ENCODE results near the gene NRROS.
"Not testable (repeated sequence)": the region's sequence is repeated elsewhere in the genome, so short reads cannot be mapped to it uniquely, and the experiment has no call there.

The NRROS gene

DNA sequence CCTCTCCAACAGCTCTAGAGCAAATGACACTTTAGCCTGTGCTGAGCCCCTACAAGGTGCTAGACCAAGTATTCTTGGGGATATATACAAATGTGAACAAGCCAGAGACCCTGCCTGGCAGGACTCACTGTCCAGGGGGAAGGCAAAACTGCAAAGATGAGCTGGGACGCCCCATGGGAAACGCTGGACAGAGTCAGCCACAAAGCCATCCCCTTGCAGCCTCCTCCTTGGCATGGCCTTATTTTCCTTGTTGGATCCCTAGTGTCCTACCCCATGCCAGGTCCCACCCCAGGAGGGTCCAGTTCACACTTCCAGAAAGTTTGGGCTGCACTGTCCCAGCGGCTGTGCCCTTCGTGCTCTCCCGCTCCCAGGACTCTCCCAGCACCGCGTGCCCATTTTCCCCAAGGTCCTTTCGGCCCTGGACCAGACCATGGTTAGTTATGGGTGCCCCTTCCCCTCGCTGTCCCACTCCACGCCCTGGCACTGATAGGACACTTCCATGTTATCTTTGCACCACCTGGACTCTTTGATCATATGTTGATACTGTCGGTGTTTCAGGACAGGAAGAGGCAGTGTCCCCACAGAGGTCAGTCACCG is 5.8 kb upstream of the NRROS start:
- Mint-ChIP-seq H3K4me1 (ENCODE audit: low read depth) (peaks cover 52% of the 10 kb centered on the region), H3K9me3 (no peaks in the 10 kb centered on the region), H3K27me3 (ENCODE audit: low read depth) (no peaks in the 10 kb centered on the region), H3K4me3 (peak overlapping the region; percentile 80), H3K36me3 (ENCODE audit: low read depth) (peaks cover 10% of the 10 kb centered on the region), H3K27ac (peak overlapping the region; percentile 98)
- no peak for DNase-seq (ENCODE audit: low spot score)

GRCh38 chr3:196634224-196634623 is 5.3 kb upstream of the NRROS start:
- DNase-seq (ENCODE audit: low spot score): no peak
- Mint-ChIP-seq H3K36me3 (ENCODE audit: low read depth) (peaks cover 14% of the 10 kb centered on the region), H3K4me3 (peak overlapping the region; percentile 57), H3K27me3 (ENCODE audit: low read depth) (no peaks in the 10 kb centered on the region), H3K27ac (peak overlapping the region; percentile 98), H3K4me1 (ENCODE audit: low read depth) (peaks cover 57% of the 10 kb centered on the region), H3K9me3 (no peaks in the 10 kb centered on the region)

DNA sequence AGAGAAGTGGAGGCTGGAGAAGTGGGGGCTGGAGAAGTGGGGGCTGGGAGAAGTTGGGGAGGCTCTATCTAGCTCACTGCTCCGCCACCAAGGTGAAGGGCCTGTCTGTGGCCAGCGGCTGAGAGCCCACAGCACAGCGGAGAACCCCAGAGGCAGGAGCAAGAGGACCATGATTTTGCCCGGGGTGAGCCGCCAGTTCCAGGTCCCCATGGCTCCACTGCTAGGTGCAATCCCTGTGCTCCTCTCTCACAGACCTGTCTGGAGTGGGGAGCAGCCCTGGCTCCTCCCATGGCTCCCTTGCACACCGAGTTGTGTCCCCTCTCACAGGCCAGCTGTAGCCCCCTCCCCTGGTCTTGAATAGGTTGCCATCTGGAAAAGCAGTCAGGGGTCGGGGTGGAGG is 4.7 kb upstream of the NRROS start:
- Mint-ChIP-seq H3K27ac (peak overlapping the region; percentile 60), H3K4me3 (peak overlapping the region; percentile 34), H3K9me3 (no peaks in the 10 kb centered on the region), H3K36me3 (ENCODE audit: low read depth) (peaks cover 16% of the 10 kb centered on the region), H3K4me1 (ENCODE audit: low read depth) (peaks cover 55% of the 10 kb centered on the region), H3K27me3 (ENCODE audit: low read depth) (no peaks in the 10 kb centered on the region)
- DNase-seq (ENCODE audit: low spot score): no peak

- Mint-ChIP-seq H3K27ac (peak overlapping the region; percentile 0), H3K4me1 (ENCODE audit: low read depth) (peaks cover 45% of the 10 kb centered on the region), H3K9me3 (no peaks in the 10 kb centered on the region), H3K27me3 (ENCODE audit: low read depth) (no peaks in the 10 kb centered on the region), H3K36me3 (ENCODE audit: low read depth) (peaks cover 29% of the 10 kb centered on the region), H3K4me3 (peak overlapping the region; percentile 53)
- no peak for DNase-seq (ENCODE audit: low spot score)
Measured at GRCh38 chr3:196636369-196637349, 2.8 kb upstream of the NRROS start.

DNA sequence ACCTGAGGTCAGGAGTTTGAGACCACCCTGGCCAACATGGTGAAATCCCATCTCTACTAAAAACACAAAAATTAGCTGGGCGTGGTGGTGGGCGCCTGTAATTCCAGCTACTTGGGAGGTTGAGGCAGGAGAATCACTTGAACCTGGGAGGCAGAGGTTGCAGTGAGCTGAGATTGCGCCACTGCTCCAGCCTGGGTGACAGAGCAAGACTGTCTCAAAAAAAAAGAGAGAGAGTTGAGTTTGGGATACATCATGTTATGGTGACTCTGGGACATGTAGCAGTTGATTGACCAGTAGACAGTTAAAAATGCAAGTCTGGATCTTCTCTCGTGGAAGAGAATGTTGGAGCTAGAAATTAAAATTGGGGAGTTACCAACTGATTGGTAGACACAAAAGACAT is 1.6 kb upstream of the NRROS start:
- not testable (repeated sequence) for DNase-seq (ENCODE audit: low spot score); H3K9me3 Mint-ChIP-seq; H3K27me3 Mint-ChIP-seq (ENCODE audit: low read depth)
- Mint-ChIP-seq H3K27ac (peak overlapping the region; percentile 66), H3K4me3 (peak overlapping the region; percentile 71), H3K4me1 (ENCODE audit: low read depth) (peaks cover 49% of the 10 kb centered on the region), H3K36me3 (ENCODE audit: low read depth) (peaks cover 40% of the 10 kb centered on the region)

DNA sequence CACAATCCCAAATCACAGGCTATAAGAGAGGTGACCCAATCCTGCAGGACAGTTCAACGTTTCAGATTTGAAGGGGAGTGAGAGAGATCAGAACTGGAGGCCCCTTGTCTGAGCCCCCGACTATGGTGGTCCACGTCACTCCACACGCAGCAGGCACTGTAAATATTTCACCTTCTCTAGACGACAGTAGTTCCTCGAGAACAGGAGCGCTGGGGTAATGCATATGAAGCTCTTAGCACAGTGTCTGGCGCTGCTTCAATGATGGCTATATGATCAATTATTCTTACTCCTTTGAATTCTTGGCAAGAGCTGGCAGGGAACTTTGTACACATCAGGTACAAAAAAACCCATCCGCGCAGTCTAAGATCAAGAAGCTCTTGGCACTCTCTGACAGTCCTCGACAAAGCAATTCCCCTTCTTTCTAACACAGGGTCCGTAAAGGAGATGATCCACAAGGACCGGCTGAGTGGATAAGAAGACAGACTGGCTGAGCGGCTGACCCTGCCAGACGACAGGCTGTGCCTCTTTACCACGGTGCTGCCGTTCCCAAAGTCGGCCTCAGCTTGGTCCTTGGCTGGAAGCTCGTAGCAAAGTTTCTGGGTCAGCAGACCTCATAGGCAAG is 522 bp upstream of the NRROS start:
- peaks cover 54% of the 10 kb centered on the region for H3K4me1 Mint-ChIP-seq (ENCODE audit: low read depth)
- H3K9me3 Mint-ChIP-seq: no peaks in the 10 kb centered on the region
- peak overlapping the region; percentile 92 for H3K27ac Mint-ChIP-seq
- H3K4me3 Mint-ChIP-seq: peak overlapping the region; percentile 87
- peaks cover 50% of the 10 kb centered on the region for H3K36me3 Mint-ChIP-seq (ENCODE audit: low read depth)
- no peak for DNase-seq (ENCODE audit: low spot score)
- no peaks in the 10 kb centered on the region for H3K27me3 Mint-ChIP-seq (ENCODE audit: low read depth)

GRCh38 chr3:196640297-196641018 is 964 bp downstream of the NRROS start:
- peak overlapping the region; percentile 87 for H3K4me3 Mint-ChIP-seq
- peaks cover 59% of the 10 kb centered on the region for H3K4me1 Mint-ChIP-seq (ENCODE audit: low read depth)
- H3K36me3 Mint-ChIP-seq (ENCODE audit: low read depth): peaks cover 63% of the 10 kb centered on the region
- no peaks in the 10 kb centered on the region for H3K27me3 Mint-ChIP-seq (ENCODE audit: low read depth)
- H3K27ac Mint-ChIP-seq: peak overlapping the region; percentile 92
- no peak for DNase-seq (ENCODE audit: low spot score)
- H3K9me3 Mint-ChIP-seq: no peaks in the 10 kb centered on the region

DNA sequence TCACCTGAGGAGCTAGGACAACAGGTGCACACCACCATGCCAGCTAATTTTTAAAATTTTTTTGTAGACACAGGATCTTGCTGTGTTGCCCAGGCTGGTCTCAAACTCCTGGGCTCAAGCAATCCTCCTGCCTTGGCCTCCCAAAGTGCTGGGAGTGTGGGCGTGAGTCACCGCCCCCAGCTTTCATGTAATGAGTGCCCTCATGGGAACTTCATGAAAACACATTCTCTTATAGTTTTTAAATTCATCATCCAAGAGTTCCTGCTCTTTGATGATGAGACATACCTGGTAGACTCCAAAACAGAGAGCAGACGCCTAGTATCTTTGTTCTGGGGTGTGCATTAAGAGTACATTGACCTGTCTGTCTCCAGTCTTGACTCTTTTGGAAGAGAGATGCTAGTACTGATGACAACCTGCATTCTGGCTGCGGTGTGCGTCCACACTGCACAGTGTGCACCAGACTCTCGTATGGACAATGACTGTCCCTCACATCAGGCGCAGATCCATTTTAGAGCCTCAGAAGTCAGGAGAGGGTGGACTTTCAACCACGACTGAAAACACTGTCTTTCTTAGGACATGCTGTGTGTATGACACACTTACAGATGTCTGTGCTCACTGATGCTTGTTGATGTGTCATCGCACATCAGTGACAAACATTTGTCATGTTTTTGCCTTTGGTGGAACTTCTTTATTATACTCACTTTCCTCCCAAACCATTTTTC is 2.0 kb downstream of the NRROS start:
- H3K9me3 Mint-ChIP-seq: no peaks in the 10 kb centered on the region
- H3K4me1 Mint-ChIP-seq (ENCODE audit: low read depth): peaks cover 60% of the 10 kb centered on the region
- H3K27me3 Mint-ChIP-seq (ENCODE audit: low read depth): no peaks in the 10 kb centered on the region
- peak; percentile 62 for DNase-seq (ENCODE audit: low spot score)
- H3K36me3 Mint-ChIP-seq (ENCODE audit: low read depth): peaks cover 69% of the 10 kb centered on the region
- H3K27ac Mint-ChIP-seq: peak overlapping the region; percentile 92
- peak overlapping the region; percentile 87 for H3K4me3 Mint-ChIP-seq

GRCh38 chr3:196642434-196642833 is 2.9 kb downstream of the NRROS start:
- Mint-ChIP-seq H3K27me3 (ENCODE audit: low read depth) (no peaks in the 10 kb centered on the region), H3K4me1 (ENCODE audit: low read depth) (peaks cover 62% of the 10 kb centered on the region), H3K9me3 (no peaks in the 10 kb centered on the region), H3K4me3 (peak overlapping the region; percentile 87), H3K27ac (peak overlapping the region; percentile 67), H3K36me3 (ENCODE audit: low read depth) (peaks cover 70% of the 10 kb centered on the region)
- no peak for DNase-seq (ENCODE audit: low spot score)

- Mint-ChIP-seq H3K36me3 (ENCODE audit: low read depth) (peaks cover 69% of the 10 kb centered on the region), H3K9me3 (no peaks in the 10 kb centered on the region), H3K4me1 (ENCODE audit: low read depth) (peaks cover 58% of the 10 kb centered on the region), H3K27ac (peak overlapping the region; percentile 73), H3K4me3 (peak overlapping the region; percentile 87), H3K27me3 (ENCODE audit: low read depth) (no peaks in the 10 kb centered on the region)
- no peak for DNase-seq (ENCODE audit: low spot score)
Measured at GRCh38 chr3:196643201-196643749, 3.8 kb downstream of the NRROS start.

DNA sequence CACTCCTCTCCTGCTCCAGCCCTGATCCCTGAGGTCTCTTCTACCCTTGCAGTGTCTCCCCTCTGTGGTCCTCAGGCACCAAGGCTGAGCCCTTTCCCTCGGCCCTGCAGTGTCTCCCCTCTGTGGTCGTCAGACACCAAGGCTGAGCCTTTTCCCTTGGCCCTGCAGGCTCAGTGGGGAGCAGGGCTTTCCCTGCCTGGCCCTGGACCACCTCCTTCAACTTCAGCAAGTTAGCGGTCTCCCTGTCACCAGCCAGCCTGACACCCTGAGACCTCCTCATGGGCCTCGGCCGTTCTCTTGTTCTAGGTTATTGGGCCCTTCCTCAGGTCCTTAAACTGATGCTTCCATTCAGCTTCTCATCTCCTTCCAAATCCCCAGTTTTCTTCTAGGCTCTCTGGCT is 4.3 kb downstream of the NRROS start:
- peaks cover 58% of the 10 kb centered on the region for H3K4me1 Mint-ChIP-seq (ENCODE audit: low read depth)
- H3K9me3 Mint-ChIP-seq: no peaks in the 10 kb centered on the region
- H3K4me3 Mint-ChIP-seq: peak overlapping the region; percentile 87
- no peak for DNase-seq (ENCODE audit: low spot score)
- no peaks in the 10 kb centered on the region for H3K27me3 Mint-ChIP-seq (ENCODE audit: low read depth)
- peak overlapping the region; percentile 73 for H3K27ac Mint-ChIP-seq
- H3K36me3 Mint-ChIP-seq (ENCODE audit: low read depth): peaks cover 69% of the 10 kb centered on the region

GRCh38 chr3:196645096-196645495 is 5.6 kb downstream of the NRROS start:
- peak overlapping the region; percentile 24 for H3K27ac Mint-ChIP-seq
- H3K4me1 Mint-ChIP-seq (ENCODE audit: low read depth): peaks cover 55% of the 10 kb centered on the region
- peaks cover 66% of the 10 kb centered on the region for H3K36me3 Mint-ChIP-seq (ENCODE audit: low read depth)

More at GRCh38 chr3:196645096-196645495, 5.6 kb downstream of the NRROS start:
- no peak for DNase-seq (ENCODE audit: low spot score)
- H3K4me3 Mint-ChIP-seq: peak overlapping the region; percentile 87
- H3K27me3 Mint-ChIP-seq (ENCODE audit: low read depth): no peaks in the 10 kb centered on the region
- H3K9me3 Mint-ChIP-seq: no peaks in the 10 kb centered on the region

Measured in T-helper 2 cell treated with Interferon-gamma antibody and Interleukin-4, amounts not matched to agents 5 μg/mL and 100 μg/mL, for 36 hours (primary cell).